SH-SY5Y (cell line): ENCODE data around the gene HTRA3.

ENCODE experiments used
- GATA2 ChIP-seq: IDR thresholded peaks from 2 replicates; pipeline ENCODE4 v1.6.1; 2011; ENCODE audit warnings: mild to moderate bottlenecking, low read depth, low read length
- GATA3 ChIP-seq: IDR thresholded peaks from 2 replicates; pipeline ENCODE4 v1.6.1; 2011; ENCODE audit warnings: low read depth, mild to moderate bottlenecking, low read length, moderate library complexity

Gene HTRA3

GRCh38 chr4:8229331-8229975 lies 40.1 kb upstream of the HTRA3 start:
- no peak for TF ChIP-seq GATA3
- no peak for TF ChIP-seq GATA2

- TF ChIP-seq GATA2 (no peak), GATA3 (no peak)
These were observed 39.5 kb upstream of the HTRA3 start for GRCh38 chr4:8230033-8230432.

GRCh38 chr4:8230891-8231290 lies 38.7 kb upstream of the HTRA3 start:
- no peak for TF ChIP-seq GATA2
- TF ChIP-seq GATA3 = no peak

GRCh38 chr4:8231551-8232049 lies 38.0 kb upstream of the HTRA3 start:
- TF ChIP-seq GATA3 (no peak), GATA2 (no peak)

- no peak for TF ChIP-seq GATA2
- TF ChIP-seq GATA3 = no peak
These were observed 36.8 kb upstream of the HTRA3 start for GRCh38 chr4:8232748-8233147.

- TF ChIP-seq GATA3 (no peak), GATA2 (no peak)
These were observed 35.7 kb upstream of the HTRA3 start for GRCh38 chr4:8233672-8234484.

- TF ChIP-seq GATA2 = no peak
- no peak for TF ChIP-seq GATA3
These were observed 34.8 kb upstream of the HTRA3 start for GRCh38 chr4:8234715-8235114.

- no peak for TF ChIP-seq GATA2
- TF ChIP-seq GATA3 = no peak
These were observed 34.3 kb upstream of the HTRA3 start for GRCh38 chr4:8235224-8235623.

- no peak for TF ChIP-seq GATA2
- no peak for TF ChIP-seq GATA3
These were observed 33.9 kb upstream of the HTRA3 start for GRCh38 chr4:8235686-8236085.

GRCh38 chr4:8236106-8236919 lies 33.2 kb upstream of the HTRA3 start:
- no peak for TF ChIP-seq GATA2
- no peak for TF ChIP-seq GATA3

- no peak for TF ChIP-seq GATA3
These were observed 32.7 kb upstream of the HTRA3 start for GRCh38 chr4:8236920-8237195.

- no peak for TF ChIP-seq GATA2
- no peak for TF ChIP-seq GATA3
These were observed 32.1 kb upstream of the HTRA3 start for GRCh38 chr4:8237256-8237989.

GRCh38 chr4:8238036-8238511 lies 31.5 kb upstream of the HTRA3 start:
- TF ChIP-seq GATA2 (no peak), GATA3 (no peak)
